ENCODE data around the gene GLRA2. TPM values are rescaled to one million over a fixed set of nuclear protein-coding genes. Genes with fewer than 3 reads are reported as not detected.
"Not testable (repeated sequence)": the region's sequence is repeated elsewhere in the genome, so short reads cannot be mapped to it uniquely, and the experiment has no call there.

GLRA2 gene
- polyA plus RNA-seq, 3 donors from 2014 or later, result not detected

DNA sequence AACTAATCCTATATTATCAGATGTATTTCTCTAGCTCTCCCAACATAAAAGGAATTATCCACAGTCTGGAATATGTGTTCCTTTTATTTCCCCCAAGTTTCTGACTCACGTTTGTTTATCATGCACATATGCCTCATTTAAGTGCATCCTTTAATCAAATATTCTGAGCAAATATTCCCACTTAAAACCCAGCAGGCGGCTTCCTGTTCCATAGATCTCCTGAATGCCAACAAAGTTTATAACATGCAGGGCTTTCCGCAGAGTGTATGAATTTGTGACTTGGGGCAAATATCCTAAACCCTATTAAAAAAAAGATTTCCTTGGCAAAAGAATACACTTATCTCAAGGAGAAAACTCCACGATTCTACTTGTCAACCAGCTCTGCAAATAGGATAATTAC lies 16.9 kb downstream of the GLRA2 start:
- H3K4me3 Mint-ChIP-seq, result no peak overlapping the region
- H3K27me3 Mint-ChIP-seq (ENCODE audit: low read depth in 3 of 3), result peaks cover 0 to 13% (median 0%) of the 10 kb centered on the region in 3 donors
- H3K4me1 Mint-ChIP-seq, result no peaks in the 10 kb centered on the region
- H3K36me3 Mint-ChIP-seq, result no peaks in the 10 kb centered on the region
- H3K9me3 Mint-ChIP-seq, result no peaks in the 10 kb centered on the region
- no peak for DNase-seq
- no peak overlapping the region for H3K27ac Mint-ChIP-seq

DNA sequence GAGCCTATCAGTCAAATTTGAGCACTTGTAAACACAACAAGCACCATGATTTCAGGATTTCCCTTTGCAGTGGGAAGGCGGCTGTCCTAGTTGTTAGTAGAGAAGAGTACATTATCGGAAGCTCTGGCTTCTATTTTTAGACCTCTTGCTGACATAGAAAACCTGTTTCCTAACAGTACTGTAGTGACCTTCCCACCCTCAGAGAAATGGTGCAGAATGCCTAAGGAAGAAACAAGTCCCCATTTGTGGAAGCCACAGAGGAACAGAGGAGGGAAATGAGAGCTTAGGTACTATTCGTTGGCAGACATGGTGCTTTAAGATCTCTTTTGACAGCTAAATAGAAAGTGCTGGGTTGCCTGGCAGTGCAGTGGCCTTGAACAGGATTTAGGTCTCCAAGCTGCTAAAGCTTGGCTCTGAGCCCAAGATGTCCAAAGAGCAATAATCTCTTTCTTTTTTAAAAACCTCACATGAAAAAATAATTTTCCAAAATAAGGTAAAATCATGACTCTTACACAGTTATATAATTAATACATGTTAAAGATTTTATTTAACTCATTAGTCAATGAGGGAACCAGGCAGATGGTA lies 24.9 kb downstream of the GLRA2 start:
- no peaks in the 10 kb centered on the region for H3K9me3 Mint-ChIP-seq
- no peak overlapping the region for H3K4me3 Mint-ChIP-seq
- H3K27ac Mint-ChIP-seq, result no peak overlapping the region
- H3K27me3 Mint-ChIP-seq (ENCODE audit: low read depth in 3 of 3), result peaks cover 0 to 2% (median 2%) of the 10 kb centered on the region in 3 donors
- DNase-seq, result no peak
- no peaks in the 10 kb centered on the region for H3K36me3 Mint-ChIP-seq
- H3K4me1 Mint-ChIP-seq, result no peaks in the 10 kb centered on the region

DNA sequence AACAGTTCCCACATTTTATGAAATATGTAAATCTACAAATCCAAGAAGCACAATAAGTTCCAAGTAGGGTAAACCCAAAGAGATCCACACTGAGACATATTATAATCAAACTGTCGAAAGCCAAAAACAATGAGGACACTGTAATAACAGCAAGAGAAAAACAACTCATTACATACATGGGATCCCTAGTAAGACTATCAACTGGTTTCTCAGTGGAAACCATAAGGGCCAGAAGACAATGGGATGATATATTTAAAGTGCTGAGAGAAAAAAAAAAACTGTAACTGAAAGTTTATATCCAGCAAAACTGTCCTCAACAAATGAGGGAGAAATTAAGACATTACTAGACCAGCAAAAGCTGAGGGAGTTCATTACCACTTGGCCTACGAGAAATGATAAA lies 34.7 kb downstream of the GLRA2 start:
- Mint-ChIP-seq H3K27me3 (ENCODE audit: low read depth in 3 of 3) (peaks cover 0 to 2% (median 0%) of the 10 kb centered on the region in 3 donors), H3K27ac (no peak overlapping the region)

GRCh38 chrX:14573161-14573560 lies 43.8 kb downstream of the GLRA2 start:
- DNase-seq, result no peak
- Mint-ChIP-seq H3K4me3 (no peak overlapping the region), H3K36me3 (no peaks in the 10 kb centered on the region), H3K27me3 (ENCODE audit: low read depth in 3 of 3) (peaks cover 0 to 1% (median 0%) of the 10 kb centered on the region in 3 donors), H3K9me3 (peaks cover 0 to 3% (median 0%) of the 10 kb centered on the region in 6 donors), H3K4me1 (no peaks in the 10 kb centered on the region), H3K27ac (no peak overlapping the region)

More for the DNA sequence above, 34.7 kb downstream of the GLRA2 start:
- Mint-ChIP-seq H3K9me3 (peaks cover 2 to 28% (median 10%) of the 10 kb centered on the region in 6 donors), H3K4me3 (no peak overlapping the region), H3K36me3 (no peaks in the 10 kb centered on the region), H3K4me1 (no peaks in the 10 kb centered on the region)
- no peak for DNase-seq

DNA sequence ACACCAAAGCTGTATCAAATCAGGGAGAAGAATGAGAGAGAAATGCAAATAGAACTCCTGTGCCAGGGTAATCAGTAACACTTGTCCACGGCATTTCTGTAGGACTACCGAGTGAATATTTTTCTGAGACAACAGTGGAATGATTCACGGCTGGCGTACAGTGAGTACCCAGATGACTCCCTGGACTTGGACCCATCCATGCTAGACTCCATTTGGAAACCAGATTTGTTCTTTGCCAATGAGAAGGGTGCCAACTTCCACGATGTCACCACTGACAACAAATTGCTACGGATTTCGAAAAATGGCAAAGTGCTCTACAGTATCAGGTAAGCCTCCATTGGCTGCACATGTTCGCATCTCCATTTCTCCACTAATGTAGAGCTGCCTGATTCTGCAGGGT lies 51.7 kb downstream of the GLRA2 start:
- Mint-ChIP-seq H3K4me1 (no peaks in the 10 kb centered on the region), H3K27me3 (ENCODE audit: low read depth in 3 of 3) (no peaks in the 10 kb centered on the region), H3K36me3 (no peaks in the 10 kb centered on the region), H3K4me3 (no peak overlapping the region), H3K9me3 (peaks cover 0 to 5% (median 0%) of the 10 kb centered on the region in 6 donors), H3K27ac (no peak overlapping the region)
- no peak for DNase-seq

GRCh38 chrX:14584548-14584947 lies 55.2 kb downstream of the GLRA2 start:
- no peaks in the 10 kb centered on the region for H3K36me3 Mint-ChIP-seq
- peaks cover 0 to 3% (median 0%) of the 10 kb centered on the region in 3 donors for H3K27me3 Mint-ChIP-seq (ENCODE audit: low read depth in 3 of 3)
- H3K4me1 Mint-ChIP-seq, result no peaks in the 10 kb centered on the region
- peaks cover 0 to 10% (median 0%) of the 10 kb centered on the region in 6 donors for H3K9me3 Mint-ChIP-seq
- DNase-seq, result no peak
- no peak overlapping the region for H3K4me3 Mint-ChIP-seq
- no peak overlapping the region for H3K27ac Mint-ChIP-seq

- H3K27ac Mint-ChIP-seq, result no peak overlapping the region
- no peaks in the 10 kb centered on the region for H3K4me1 Mint-ChIP-seq
- DNase-seq, result no peak
- no peak overlapping the region for H3K4me3 Mint-ChIP-seq
- H3K27me3 Mint-ChIP-seq (ENCODE audit: low read depth in 3 of 3), result peaks cover 0 to 3% (median 0%) of the 10 kb centered on the region in 3 donors
- H3K36me3 Mint-ChIP-seq, result no peaks in the 10 kb centered on the region
- peaks cover 0 to 8% (median 0%) of the 10 kb centered on the region in 6 donors for H3K9me3 Mint-ChIP-seq
Observed at GRCh38 chrX:14590216-14590615, 60.9 kb downstream of the GLRA2 start.

DNA sequence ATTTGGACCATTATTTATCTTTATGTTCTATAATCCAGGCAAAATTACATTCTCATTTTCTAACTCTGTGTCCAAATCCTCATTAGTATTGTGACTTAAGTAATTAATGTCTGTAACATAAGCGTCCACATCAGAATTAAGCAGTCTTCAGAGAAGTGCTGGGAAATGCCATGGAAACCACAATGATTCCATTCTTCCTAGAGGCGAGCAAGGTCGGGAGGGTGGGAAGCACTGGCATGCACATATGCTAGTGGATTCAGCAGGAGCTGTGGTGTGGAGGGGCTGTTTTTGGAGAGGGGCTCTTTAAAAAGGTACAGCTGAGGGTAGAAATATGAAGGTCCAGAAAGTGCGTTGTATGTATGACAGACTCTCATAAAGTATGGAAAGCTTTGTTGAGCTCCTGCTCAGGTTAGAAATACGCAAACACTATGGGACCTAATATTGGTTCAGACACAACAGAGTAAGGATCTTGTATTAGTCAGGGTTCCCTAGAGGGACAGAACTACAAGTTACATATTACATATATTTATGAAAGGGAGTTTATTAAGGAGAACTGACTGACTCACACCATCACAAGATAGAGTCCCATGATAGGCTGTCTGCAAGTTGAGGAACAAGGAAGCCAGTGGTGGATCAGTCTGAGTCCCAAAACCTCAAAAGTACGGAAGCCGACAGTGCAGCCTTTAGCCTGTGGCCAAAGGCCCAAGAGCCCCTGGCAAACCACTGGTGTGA lies 61.5 kb downstream of the GLRA2 start:
- Mint-ChIP-seq H3K27me3 (ENCODE audit: low read depth in 3 of 3) (peaks cover 0 to 3% (median 0%) of the 10 kb centered on the region in 3 donors), H3K4me3 (no peak overlapping the region), H3K27ac (no peak overlapping the region), H3K9me3 (peaks cover 0 to 8% (median 0%) of the 10 kb centered on the region in 6 donors), H3K36me3 (no peaks in the 10 kb centered on the region), H3K4me1 (no peaks in the 10 kb centered on the region)
- DNase-seq, result no peak

- Mint-ChIP-seq H3K9me3 (peaks cover 0 to 8% (median 0%) of the 10 kb centered on the region in 6 donors), H3K4me1 (no peaks in the 10 kb centered on the region), H3K36me3 (no peaks in the 10 kb centered on the region), H3K27me3 (ENCODE audit: low read depth in 3 of 3) (no peaks in the 10 kb centered on the region), H3K27ac (no peak overlapping the region), H3K4me3 (no peak overlapping the region)
- DNase-seq, result no peak
Observed at GRCh38 chrX:14591976-14592375, 62.6 kb downstream of the GLRA2 start.

GRCh38 chrX:14594521-14594920 lies 65.2 kb downstream of the GLRA2 start:
- H3K4me3 Mint-ChIP-seq, result no peak overlapping the region
- H3K27me3 Mint-ChIP-seq (ENCODE audit: low read depth in 3 of 3), result peaks cover 0 to 2% (median 0%) of the 10 kb centered on the region in 3 donors
- H3K9me3 Mint-ChIP-seq, result peaks cover 0 to 2% (median 0%) of the 10 kb centered on the region in 6 donors
- H3K36me3 Mint-ChIP-seq, result no peaks in the 10 kb centered on the region
- DNase-seq, result no peak
- no peaks in the 10 kb centered on the region for H3K4me1 Mint-ChIP-seq
- H3K27ac Mint-ChIP-seq, result no peak overlapping the region

- H3K4me1 Mint-ChIP-seq, result no peaks in the 10 kb centered on the region
- H3K9me3 Mint-ChIP-seq, result peaks cover 0 to 4% (median under 1%) of the 10 kb centered on the region in 6 donors
- H3K36me3 Mint-ChIP-seq, result no peaks in the 10 kb centered on the region
- no peak overlapping the region for H3K27ac Mint-ChIP-seq
- no peak for DNase-seq
- H3K27me3 Mint-ChIP-seq (ENCODE audit: low read depth in 3 of 3), result peaks cover 0 to 5% (median 3%) of the 10 kb centered on the region in 3 donors
- no peak overlapping the region for H3K4me3 Mint-ChIP-seq
Observed at GRCh38 chrX:14598330-14598729, 69.0 kb downstream of the GLRA2 start.

GRCh38 chrX:14607446-14607985 lies 78.2 kb downstream of the GLRA2 start:
- Mint-ChIP-seq H3K4me3 (no peak overlapping the region), H3K36me3 (no peaks in the 10 kb centered on the region), H3K27ac (no peak overlapping the region), H3K9me3 (peaks cover 0 to 3% (median 0%) of the 10 kb centered on the region in 6 donors), H3K4me1 (no peaks in the 10 kb centered on the region), H3K27me3 (ENCODE audit: low read depth in 3 of 3) (peaks cover 0 to 11% (median 3%) of the 10 kb centered on the region in 3 donors)
- DNase-seq, result no peak

- H3K4me1 Mint-ChIP-seq, H3K9me3 Mint-ChIP-seq: not testable (repeated sequence)
Observed at GRCh38 chrX:14612450-14612849, 83.1 kb downstream of the GLRA2 start.

DNA sequence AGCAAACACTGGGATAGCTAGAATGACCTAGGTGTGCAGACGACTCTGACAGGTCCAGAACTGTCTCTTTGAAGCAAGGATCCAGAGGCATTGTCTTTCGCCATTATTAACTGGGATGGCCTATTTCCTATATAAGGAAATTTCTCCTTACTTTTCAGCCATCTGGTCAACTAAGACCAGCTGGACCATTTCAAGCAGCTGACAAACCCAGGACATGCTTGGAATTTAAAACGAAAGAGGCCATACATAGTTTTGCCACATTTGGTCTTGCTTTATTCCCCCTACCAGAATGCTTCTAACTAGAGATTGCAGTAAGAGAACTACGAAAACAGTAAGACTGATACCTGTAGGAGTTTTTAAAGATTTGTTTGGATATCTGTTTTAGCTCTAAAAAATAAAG lies 87.0 kb downstream of the GLRA2 start:
- Mint-ChIP-seq H3K36me3 (peaks cover 0 to 3% (median 0%) of the 10 kb centered on the region in 3 donors), H3K27me3 (ENCODE audit: low read depth in 3 of 3) (peaks cover 2 to 5% (median 3%) of the 10 kb centered on the region in 3 donors), H3K9me3 (peaks cover 0 to 5% (median 0%) of the 10 kb centered on the region in 6 donors), H3K4me3 (no peak overlapping the region), H3K4me1 (no peaks in the 10 kb centered on the region), H3K27ac (no peak overlapping the region)
- DNase-seq, result no peak

More at GRCh38 chrX:14612450-14612849, 83.1 kb downstream of the GLRA2 start:
- not testable (repeated sequence) for H3K27ac Mint-ChIP-seq; DNase-seq; H3K27me3 Mint-ChIP-seq (ENCODE audit: low read depth in 3 of 3); H3K36me3 Mint-ChIP-seq; H3K4me3 Mint-ChIP-seq
